Osteocyte (in vitro differentiated cells): ENCODE results near the gene CENPF. TPM values are rescaled to one million over a fixed set of nuclear protein-coding genes. Genes with fewer than 3 reads are reported as not detected.

Experiments
- DNase-seq: peaks from one replicate; pipeline ENCODE4 v3.0.0; 2021; ENCODE audit warnings: mixed read lengths; ENCODE audit not compliant: unreplicated experiment; ENCODE audit errors: extremely low spot score
- H3K27ac Mint-ChIP-seq: one replicate; pipeline ENCODE4 v1.8.0; 2021; ENCODE audit warnings: mild to moderate bottlenecking, mixed read lengths; ENCODE audit not compliant: unreplicated experiment
- H3K27me3 Mint-ChIP-seq: one replicate; pipeline ENCODE4 v1.8.0; 2021; ENCODE audit warnings: mixed read lengths; ENCODE audit not compliant: unreplicated experiment
- H3K36me3 Mint-ChIP-seq: one replicate; pipeline ENCODE4 v1.8.0; 2021; ENCODE audit warnings: mixed read lengths; ENCODE audit not compliant: unreplicated experiment
- H3K4me1 Mint-ChIP-seq: one replicate; pipeline ENCODE4 v1.8.0; 2021; ENCODE audit warnings: mixed read lengths; ENCODE audit not compliant: unreplicated experiment
- H3K4me3 Mint-ChIP-seq: one replicate; pipeline ENCODE4 v1.8.0; 2021; ENCODE audit warnings: mild to moderate bottlenecking, moderate library complexity, mixed read lengths; ENCODE audit not compliant: unreplicated experiment
- H3K9me3 Mint-ChIP-seq: one replicate; pipeline ENCODE4 v1.8.0; 2021; ENCODE audit warnings: mixed read lengths; ENCODE audit not compliant: unreplicated experiment
- long read RNA-seq: library from polyadenylated mRNA; unstranded; transcript quantifications from one replicate; pipeline ENCODE4 v2.0.0, GENCODE V29; 2021
- total RNA-seq: library from RNA; stranded (reverse); gene quantifications from 2 replicates; pipeline ENCODE4 v1.2.1, GENCODE V29; 2021
- TF ChIP-seq, protein P1 (sequence below): fragments of 200-600 bp; sonication (generic); IDR thresholded peaks from 2 replicates; pipeline ENCODE4 v1.5.0; 2021; ENCODE audit warnings: antibody characterized with exemption, mild to moderate bottlenecking, moderate library complexity

Gene CENPF, protein sequence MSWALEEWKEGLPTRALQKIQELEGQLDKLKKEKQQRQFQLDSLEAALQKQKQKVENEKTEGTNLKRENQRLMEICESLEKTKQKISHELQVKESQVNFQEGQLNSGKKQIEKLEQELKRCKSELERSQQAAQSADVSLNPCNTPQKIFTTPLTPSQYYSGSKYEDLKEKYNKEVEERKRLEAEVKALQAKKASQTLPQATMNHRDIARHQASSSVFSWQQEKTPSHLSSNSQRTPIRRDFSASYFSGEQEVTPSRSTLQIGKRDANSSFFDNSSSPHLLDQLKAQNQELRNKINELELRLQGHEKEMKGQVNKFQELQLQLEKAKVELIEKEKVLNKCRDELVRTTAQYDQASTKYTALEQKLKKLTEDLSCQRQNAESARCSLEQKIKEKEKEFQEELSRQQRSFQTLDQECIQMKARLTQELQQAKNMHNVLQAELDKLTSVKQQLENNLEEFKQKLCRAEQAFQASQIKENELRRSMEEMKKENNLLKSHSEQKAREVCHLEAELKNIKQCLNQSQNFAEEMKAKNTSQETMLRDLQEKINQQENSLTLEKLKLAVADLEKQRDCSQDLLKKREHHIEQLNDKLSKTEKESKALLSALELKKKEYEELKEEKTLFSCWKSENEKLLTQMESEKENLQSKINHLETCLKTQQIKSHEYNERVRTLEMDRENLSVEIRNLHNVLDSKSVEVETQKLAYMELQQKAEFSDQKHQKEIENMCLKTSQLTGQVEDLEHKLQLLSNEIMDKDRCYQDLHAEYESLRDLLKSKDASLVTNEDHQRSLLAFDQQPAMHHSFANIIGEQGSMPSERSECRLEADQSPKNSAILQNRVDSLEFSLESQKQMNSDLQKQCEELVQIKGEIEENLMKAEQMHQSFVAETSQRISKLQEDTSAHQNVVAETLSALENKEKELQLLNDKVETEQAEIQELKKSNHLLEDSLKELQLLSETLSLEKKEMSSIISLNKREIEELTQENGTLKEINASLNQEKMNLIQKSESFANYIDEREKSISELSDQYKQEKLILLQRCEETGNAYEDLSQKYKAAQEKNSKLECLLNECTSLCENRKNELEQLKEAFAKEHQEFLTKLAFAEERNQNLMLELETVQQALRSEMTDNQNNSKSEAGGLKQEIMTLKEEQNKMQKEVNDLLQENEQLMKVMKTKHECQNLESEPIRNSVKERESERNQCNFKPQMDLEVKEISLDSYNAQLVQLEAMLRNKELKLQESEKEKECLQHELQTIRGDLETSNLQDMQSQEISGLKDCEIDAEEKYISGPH (N-terminal part only)
- 21.5 and 26.5 TPM in 2 replicates for total RNA-seq
- long read RNA-seq, partial matches to known transcripts, result 42 of 44 reads
- long read RNA-seq, other reads (novel, unspliced or antisense), result 2 of 44 reads

DNA sequence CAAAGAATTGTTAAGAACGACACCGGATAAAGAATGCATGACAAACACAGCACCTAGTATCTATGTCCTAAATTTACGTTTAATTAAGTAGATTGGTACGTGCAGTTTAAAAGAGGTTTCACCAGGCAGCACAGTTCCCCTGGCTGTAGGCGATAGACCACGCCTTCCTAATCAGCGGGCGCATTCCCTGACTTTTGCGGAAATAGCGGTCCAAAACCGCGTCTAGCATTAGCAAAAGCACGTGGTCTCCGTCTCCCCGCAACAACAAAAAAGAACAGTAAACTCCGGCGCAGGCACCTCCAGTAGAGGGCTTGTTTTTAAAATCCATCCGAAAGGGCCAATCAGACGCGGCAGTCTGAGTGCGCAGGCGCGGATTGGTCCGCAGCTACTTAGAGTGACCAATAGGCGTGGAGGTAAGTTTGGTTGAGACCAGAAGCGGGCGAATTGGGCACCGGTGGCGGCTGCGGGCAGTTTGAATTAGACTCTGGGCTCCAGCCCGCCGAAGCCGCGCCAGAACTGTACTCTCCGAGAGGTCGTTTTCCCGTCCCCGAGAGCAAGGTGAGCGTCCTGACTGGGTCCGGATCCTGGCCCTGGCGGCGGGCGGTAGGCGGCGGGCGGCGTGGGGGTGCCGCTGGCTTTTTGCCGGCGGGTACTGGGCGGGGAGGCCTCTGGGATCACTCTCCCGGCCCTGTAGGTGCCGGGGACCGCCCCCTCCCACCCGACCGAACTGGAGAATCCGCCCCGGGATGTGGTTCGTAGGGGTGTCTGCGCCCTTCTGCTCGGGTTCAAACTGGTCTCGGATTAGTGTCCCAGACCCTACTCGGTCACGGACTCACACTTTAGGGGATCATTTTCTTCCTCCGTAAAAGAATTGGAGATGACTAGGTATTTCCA lies at the start of gene CENPF:
Gene CENPF (plus strand): TSS at position 432 of the 894 bp plus-strand sequence. CDS start 10,560 bp downstream, outside the sequence.
- TF ChIP-seq, protein P1, sequence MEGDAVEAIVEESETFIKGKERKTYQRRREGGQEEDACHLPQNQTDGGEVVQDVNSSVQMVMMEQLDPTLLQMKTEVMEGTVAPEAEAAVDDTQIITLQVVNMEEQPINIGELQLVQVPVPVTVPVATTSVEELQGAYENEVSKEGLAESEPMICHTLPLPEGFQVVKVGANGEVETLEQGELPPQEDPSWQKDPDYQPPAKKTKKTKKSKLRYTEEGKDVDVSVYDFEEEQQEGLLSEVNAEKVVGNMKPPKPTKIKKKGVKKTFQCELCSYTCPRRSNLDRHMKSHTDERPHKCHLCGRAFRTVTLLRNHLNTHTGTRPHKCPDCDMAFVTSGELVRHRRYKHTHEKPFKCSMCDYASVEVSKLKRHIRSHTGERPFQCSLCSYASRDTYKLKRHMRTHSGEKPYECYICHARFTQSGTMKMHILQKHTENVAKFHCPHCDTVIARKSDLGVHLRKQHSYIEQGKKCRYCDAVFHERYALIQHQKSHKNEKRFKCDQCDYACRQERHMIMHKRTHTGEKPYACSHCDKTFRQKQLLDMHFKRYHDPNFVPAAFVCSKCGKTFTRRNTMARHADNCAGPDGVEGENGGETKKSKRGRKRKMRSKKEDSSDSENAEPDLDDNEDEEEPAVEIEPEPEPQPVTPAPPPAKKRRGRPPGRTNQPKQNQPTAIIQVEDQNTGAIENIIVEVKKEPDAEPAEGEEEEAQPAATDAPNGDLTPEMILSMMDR, result peak; percentile 27
- peak; percentile 98 for DNase-seq
- H3K4me3 Mint-ChIP-seq, result peak within 1 kb of the TSS; percentile 93
- no peaks in the 10 kb centered on the region for H3K9me3 Mint-ChIP-seq
- H3K27ac Mint-ChIP-seq, result peak within 1 kb of the TSS; percentile 85
- H3K36me3 Mint-ChIP-seq, result no peaks in the 10 kb centered on the region
- peaks cover 25% of the 10 kb centered on the region for H3K4me1 Mint-ChIP-seq
- H3K27me3 Mint-ChIP-seq, result no peaks in the 10 kb centered on the region

DNA sequence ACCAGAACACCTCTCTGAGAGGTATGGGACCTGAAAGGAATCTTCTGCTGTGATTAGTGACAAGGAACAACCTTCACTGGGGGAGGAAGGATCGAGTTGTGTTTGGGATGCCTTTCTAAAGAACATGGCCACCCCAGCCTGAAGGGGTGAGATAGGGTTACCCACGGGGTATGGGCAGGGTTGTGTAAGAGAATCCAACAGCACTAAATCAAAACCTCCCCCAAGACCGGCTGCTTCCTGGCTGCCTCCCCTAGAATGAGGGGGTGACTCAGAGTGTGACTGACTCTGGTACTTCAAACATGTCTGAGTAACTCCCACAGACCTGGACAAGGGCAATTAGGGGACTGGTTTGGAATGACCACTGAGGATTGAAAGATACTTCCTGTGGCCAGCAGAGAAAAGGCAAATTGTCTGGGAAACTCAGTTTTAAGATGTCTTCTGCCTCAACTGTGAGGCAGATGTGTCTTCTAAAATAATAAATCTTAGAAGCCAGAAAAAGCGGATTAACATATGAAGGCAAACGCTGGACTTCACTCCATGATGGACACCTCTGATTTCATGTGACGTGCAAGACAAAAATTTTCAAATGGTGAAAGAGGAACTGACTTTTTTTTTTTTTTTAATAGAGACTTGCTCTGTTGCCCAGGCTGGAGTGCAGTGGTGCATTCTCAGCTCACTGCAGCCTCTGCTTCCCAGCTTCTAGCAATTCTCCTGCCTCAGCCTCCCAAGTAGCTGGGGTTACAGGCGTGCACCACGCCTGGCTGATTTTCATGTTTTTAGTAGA lies 44.9 kb upstream of the CENPF start:
- no peaks in the 10 kb centered on the region for H3K27me3 Mint-ChIP-seq
- no peak overlapping the region for H3K4me3 Mint-ChIP-seq
- no peak for DNase-seq
- H3K36me3 Mint-ChIP-seq, result no peaks in the 10 kb centered on the region
- no peaks in the 10 kb centered on the region for H3K9me3 Mint-ChIP-seq
- peaks cover 28% of the 10 kb centered on the region for H3K4me1 Mint-ChIP-seq
- peak overlapping the region; percentile 58 for H3K27ac Mint-ChIP-seq
- TF ChIP-seq, protein P1, result no peak

DNA sequence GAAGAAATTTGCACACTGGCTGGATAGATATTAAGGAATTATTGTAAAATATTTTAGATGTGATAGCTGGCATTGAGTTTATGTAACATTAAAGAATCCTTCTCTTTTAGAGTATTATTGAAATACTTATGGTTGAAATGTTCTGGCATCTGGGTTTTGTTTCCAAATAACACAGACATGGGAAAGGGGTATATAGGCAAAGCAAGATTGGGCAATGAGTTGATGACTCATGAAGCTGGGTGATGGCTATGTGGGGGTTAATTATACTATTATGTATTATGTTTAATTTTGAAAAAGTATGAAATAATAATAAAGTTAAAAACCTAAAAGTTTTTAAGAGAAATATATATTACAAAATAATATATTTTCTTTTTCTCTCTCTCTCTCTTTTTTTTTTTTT lies 39.1 kb upstream of the CENPF start:
- Mint-ChIP-seq H3K27me3 (no peaks in the 10 kb centered on the region), H3K4me3 (no peak overlapping the region), H3K27ac (no peak overlapping the region), H3K36me3 (no peaks in the 10 kb centered on the region), H3K4me1 (peaks cover 58% of the 10 kb centered on the region), H3K9me3 (no peaks in the 10 kb centered on the region)
- no peak for DNase-seq
- TF ChIP-seq, protein P1, result no peak

DNA sequence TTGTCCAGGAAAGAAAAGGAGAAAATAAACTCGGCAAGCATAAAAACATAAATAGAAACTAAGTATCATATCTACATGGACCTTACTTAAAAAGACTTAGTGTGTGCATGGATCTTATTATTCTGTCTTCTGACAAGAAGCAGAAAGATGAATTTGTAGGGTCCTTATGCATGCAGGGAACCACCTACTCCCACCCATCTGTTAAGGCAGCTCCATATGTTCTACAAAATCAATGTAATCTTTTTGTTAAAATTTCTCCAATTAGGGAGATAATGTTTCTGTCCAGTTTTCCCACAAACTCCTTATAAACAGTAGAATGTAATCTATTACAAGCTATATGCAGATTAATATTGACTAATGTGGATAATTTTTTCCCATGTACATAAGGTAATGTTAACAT lies 37.7 kb upstream of the CENPF start:
- H3K9me3 Mint-ChIP-seq, result no peaks in the 10 kb centered on the region
- H3K4me3 Mint-ChIP-seq, result no peak overlapping the region
- H3K27ac Mint-ChIP-seq, result peak overlapping the region; percentile 75
- TF ChIP-seq, protein P1, result no peak
- H3K4me1 Mint-ChIP-seq, result peaks cover 60% of the 10 kb centered on the region
- H3K36me3 Mint-ChIP-seq, result no peaks in the 10 kb centered on the region
- DNase-seq, result no peak
- H3K27me3 Mint-ChIP-seq, result no peaks in the 10 kb centered on the region
